Measurements from ENCODE around the gene DDIT3.

Gene DDIT3

DNA sequence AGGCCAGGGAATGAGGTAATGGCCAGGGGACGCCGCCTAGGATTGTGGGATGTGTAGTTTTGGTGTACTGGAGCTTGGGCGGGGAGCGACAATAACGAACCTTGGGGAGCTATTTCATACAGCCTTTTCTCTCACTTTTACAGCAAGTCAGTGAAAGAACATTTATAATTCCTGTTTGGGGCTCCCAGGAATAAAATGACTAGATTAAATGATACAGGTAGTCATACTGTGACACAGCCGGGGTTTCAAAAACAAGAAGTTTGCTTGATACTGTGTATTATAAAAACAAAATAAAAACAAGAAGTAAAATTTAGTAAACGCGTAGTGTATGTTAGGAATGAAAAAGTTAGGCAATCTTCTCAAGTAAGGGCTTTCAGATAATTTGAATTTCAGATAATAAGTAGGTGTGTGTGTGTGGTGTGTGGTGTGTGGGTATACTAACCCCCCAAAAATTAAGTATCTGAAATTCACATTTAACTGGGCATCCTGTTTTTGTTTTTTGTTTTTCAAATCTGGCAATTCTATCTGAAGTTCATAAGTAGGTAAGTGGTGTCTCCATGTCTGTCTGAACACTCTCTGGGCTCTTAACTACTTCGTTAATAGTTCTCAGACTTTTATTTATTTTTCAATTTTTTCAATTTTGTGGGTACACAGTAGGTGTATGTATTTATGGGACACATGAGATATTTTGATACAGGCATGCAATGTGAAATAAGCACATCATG, 27.1 kb upstream of the DDIT3 start:
- in situ Hi-C loops (cut with MboI; ENCODE audit: low sequenced_read_pairs, unreplicated experiment): no loop called here
- TF ChIP-seq, protein P1, sequence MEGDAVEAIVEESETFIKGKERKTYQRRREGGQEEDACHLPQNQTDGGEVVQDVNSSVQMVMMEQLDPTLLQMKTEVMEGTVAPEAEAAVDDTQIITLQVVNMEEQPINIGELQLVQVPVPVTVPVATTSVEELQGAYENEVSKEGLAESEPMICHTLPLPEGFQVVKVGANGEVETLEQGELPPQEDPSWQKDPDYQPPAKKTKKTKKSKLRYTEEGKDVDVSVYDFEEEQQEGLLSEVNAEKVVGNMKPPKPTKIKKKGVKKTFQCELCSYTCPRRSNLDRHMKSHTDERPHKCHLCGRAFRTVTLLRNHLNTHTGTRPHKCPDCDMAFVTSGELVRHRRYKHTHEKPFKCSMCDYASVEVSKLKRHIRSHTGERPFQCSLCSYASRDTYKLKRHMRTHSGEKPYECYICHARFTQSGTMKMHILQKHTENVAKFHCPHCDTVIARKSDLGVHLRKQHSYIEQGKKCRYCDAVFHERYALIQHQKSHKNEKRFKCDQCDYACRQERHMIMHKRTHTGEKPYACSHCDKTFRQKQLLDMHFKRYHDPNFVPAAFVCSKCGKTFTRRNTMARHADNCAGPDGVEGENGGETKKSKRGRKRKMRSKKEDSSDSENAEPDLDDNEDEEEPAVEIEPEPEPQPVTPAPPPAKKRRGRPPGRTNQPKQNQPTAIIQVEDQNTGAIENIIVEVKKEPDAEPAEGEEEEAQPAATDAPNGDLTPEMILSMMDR (IDR thresholded peaks at IDR 0.05; ENCODE audit: borderline replicate concordance, control extremely low read depth, extremely low read depth, insufficient read depth, missing control alignments): no peak
- no peak for DNase-seq (ENCODE audit: low spot score)

DNA sequence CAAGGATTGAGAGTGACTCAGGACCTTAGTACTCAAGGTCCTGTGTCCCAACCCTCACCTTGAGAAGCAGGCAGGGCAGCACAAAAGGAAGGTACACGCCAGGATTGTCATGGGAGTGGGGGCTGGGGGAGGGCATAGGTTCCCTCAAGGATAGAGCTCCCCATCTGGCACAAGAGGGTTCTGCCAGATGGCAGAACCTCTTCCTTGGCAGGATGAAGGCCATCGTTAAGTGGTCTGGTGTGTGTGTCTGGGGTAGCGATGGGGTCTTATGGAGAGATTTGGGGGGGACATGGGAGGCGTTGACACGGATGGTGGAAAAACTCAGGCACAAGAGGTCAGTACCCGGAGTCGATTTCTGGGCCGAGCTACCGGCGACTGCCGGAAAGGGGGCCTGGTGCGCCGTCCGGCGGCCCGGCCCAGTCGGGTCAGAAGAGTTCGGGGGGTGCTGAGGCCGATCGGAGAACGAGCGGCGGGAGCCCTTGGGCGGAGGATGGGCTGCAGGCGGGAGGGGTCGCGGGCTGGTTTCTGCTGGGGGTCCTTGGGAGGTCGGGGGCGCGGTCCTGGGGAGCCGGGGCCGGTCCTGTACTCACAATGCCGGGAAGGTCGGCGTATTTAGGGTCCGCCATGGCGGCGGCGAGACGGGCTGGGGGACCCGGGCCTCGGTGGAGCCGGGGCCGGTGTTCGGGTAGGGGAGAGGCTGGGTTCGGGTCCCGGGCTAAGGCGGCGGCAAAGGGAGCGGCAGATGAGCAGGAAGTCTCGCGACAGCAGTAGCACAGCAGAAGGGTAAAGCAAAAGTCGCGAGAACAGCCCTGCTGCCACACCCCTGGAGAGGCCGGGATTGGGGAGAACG, 26.3 kb upstream of the DDIT3 start, which contains the start of gene DCTN2:
Gene DCTN2 (minus strand): TSS at position 755 of the 850 bp plus-strand sequence. CDS start 129 bp downstream, at position 626.
- in situ Hi-C loops (cut with MboI; ENCODE audit: low sequenced_read_pairs, unreplicated experiment): no loop called here
- TF ChIP-seq, protein P1 (IDR thresholded peaks at IDR 0.05; ENCODE audit: borderline replicate concordance, control extremely low read depth, extremely low read depth, insufficient read depth, missing control alignments): no peak
- DNase-seq (ENCODE audit: low spot score): peak; percentile 98

DNA sequence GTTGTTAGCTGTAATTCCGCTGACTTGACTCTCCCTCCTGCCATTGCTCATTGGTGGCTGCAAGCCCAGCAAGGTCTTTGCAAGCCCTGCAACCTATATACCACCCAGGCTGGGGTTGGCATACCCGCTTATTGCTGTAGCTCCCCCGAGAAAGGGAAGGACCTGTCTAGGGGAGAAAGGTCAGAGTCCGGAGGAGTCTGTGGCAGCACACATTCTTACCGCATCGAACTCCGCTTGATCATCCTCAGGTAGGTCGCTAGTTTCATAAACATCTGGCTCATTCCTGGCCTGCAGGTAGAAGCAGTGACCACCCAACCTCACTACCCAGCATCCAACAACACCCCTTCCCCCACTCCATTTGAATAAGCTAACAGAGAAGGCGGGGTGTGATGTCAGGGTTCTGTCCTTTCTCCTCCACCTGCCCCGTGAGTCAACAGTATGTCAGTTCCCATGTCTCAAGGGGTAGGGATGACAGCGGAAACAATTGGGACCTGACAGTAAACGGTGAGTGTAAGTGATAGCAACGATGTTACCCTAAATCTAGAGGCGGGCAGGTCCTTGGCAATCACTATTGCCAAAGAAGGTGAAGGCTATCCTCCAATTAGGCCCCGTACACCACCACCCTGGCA, 25.6 kb upstream of the DDIT3 start:
- DNase-seq (ENCODE audit: low spot score): no peak
- TF ChIP-seq, protein P1 (IDR thresholded peaks at IDR 0.05; ENCODE audit: borderline replicate concordance, control extremely low read depth, extremely low read depth, insufficient read depth, missing control alignments): no peak
- in situ Hi-C loops (cut with MboI; ENCODE audit: low sequenced_read_pairs, unreplicated experiment): no loop called here

DNA sequence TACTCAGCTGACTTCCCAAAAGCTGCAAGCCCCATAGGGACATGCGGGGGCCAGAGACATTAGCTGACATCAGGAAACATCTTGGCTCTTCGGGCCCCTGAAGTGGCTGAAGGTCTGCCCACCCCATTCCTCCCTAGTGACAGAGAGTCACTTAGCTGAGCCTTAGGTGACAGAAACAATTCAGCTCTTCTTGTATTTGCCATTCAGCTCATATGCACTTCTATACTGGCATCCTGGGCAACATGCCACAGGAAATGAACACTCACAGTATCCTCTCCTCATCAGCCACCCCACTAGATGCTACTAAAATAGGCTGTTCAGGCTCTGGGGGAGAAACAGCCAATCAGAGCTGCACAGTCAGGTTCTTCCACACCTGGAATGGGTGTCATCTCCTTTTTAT, 23.3 kb upstream of the DDIT3 start:
- no peak for DNase-seq (ENCODE audit: low spot score)
- in situ Hi-C loops (cut with MboI; ENCODE audit: low sequenced_read_pairs, unreplicated experiment): no loop called here
- TF ChIP-seq, protein P1 (IDR thresholded peaks at IDR 0.05; ENCODE audit: borderline replicate concordance, control extremely low read depth, extremely low read depth, insufficient read depth, missing control alignments): no peak

DNA sequence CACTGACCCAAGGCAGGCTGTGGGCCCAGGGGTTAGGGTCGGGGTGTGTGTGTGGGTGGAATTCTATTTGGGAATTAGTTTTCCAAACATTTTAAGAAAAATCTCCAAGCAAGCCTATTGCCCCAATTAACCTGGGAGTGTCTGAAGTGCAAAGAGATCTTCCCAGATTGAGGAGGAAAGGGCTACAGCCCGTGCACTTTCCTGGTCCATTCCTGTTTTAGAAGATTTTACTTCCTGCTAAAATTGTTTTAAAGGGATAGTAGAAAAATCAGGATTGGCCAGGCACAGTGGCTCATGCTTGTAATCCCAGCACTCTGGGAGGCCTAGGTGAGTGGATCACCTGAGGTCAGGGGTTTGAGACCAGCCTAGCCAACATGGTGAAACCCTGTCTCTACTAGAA, 21.4 kb upstream of the DDIT3 start:
- in situ Hi-C loops (cut with MboI; ENCODE audit: low sequenced_read_pairs, unreplicated experiment): no loop called here

DNA sequence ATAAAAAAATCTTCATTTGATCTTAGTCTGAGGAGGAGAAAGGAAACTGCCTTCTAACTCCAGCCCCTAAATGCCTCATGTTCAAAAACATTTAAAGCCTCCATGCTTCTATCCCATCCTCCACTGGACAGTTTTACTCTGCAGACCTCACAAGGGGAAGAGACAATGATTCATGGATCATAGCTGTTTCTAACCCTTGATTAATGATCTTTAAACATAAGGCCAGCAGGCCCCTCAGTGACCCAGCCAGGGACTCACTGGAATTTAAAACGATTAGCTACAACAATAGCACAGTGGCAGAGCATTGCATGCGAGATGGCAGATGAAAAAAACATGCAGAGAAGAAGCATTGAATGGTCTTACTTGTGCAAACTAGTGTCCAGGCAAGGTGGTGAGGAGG, 20.7 kb upstream of the DDIT3 start:
- TF ChIP-seq, protein P1 (IDR thresholded peaks at IDR 0.05; ENCODE audit: borderline replicate concordance, control extremely low read depth, extremely low read depth, insufficient read depth, missing control alignments): no peak
- in situ Hi-C loops (cut with MboI; ENCODE audit: low sequenced_read_pairs, unreplicated experiment): no loop called here
- DNase-seq (ENCODE audit: low spot score): no peak

More for the DNA sequence above, 21.4 kb upstream of the DDIT3 start:
- TF ChIP-seq, protein P1 (IDR thresholded peaks at IDR 0.05; ENCODE audit: borderline replicate concordance, control extremely low read depth, extremely low read depth, insufficient read depth, missing control alignments): no peak
- DNase-seq (ENCODE audit: low spot score): no peak

Measured in GM13976 (cell line).